CD4-positive, alpha-beta T cell treated with Interleukin-15 for 4 hours (primary cell): Measurements from ENCODE around the gene HOXB2.
A peak's percentile ranks its signal among the peaks of the same experiment; 100 is the strongest.

ENCODE experiments used
- DNase-seq: peaks from one replicate; pipeline ENCODE4 v3.0.0-alpha.2; 2020; ENCODE audit warnings: low spot score

HOXB2 gene

GRCh38 chr17:48578616-48579470, 33.9 kb upstream of the HOXB2 start:
- no peak for DNase-seq

- DNase-seq = peak; percentile 67
These were observed 33.2 kb upstream of the HOXB2 start, which contains the start of gene HOXB4 for GRCh38 chr17:48577946-48578615. TSS of gene HOXB4 (minus strand) at chr17:48578350. CDS start at chr17:48578319, 31 bp downstream.

- no peak for DNase-seq
These were observed 32.5 kb upstream of the HOXB2 start for GRCh38 chr17:48577330-48577945.

- no peak for DNase-seq
These were observed 31.8 kb upstream of the HOXB2 start for GRCh38 chr17:48576479-48577309.

GRCh38 chr17:48575673-48576478, 31.0 kb upstream of the HOXB2 start:
- no peak for DNase-seq

- DNase-seq = no peak
These were observed 30.2 kb upstream of the HOXB2 start for GRCh38 chr17:48575066-48575582.

- DNase-seq = no peak
These were observed 29.7 kb upstream of the HOXB2 start for GRCh38 chr17:48574505-48575065.

GRCh38 chr17:48571826-48572417, 27.0 kb upstream of the HOXB2 start:
- no peak for DNase-seq

- no peak for DNase-seq
These were observed 26.3 kb upstream of the HOXB2 start for GRCh38 chr17:48571024-48571818.

- DNase-seq = no peak
These were observed 25.6 kb upstream of the HOXB2 start for GRCh38 chr17:48570325-48571023.

- no peak for DNase-seq
These were observed 24.9 kb upstream of the HOXB2 start for GRCh38 chr17:48569674-48570324.

GRCh38 chr17:48569240-48569582, 24.3 kb upstream of the HOXB2 start:
- DNase-seq = no peak

- DNase-seq = no peak
These were observed 23.8 kb upstream of the HOXB2 start for GRCh38 chr17:48568499-48569239.

- DNase-seq = no peak
These were observed 22.9 kb upstream of the HOXB2 start for GRCh38 chr17:48567646-48568354.

- DNase-seq = no peak
These were observed 22.3 kb upstream of the HOXB2 start for GRCh38 chr17:48567209-48567608.

GRCh38 chr17:48566717-48567116, 21.8 kb upstream of the HOXB2 start:
- no peak for DNase-seq
